IMR-90 (cell line): ENCODE measurements around the gene NKTR. TPM values are rescaled to one million over a fixed set of nuclear protein-coding genes. Genes with fewer than 3 reads are reported as not detected.

ENCODE experiments used
- ATAC-seq: fragments of 200-7000 bp; cut with Tn5 transposase; 2 replicates; pipeline ENCODE4 v1.9.1; 2020; ENCODE audit warnings: low read depth, mild to moderate bottlenecking, moderate library complexity
- BruUV-seq: library from RNA; stranded (reverse); fragments of 400-500 nt; replicated peaks from 2 replicates; lab custom pipeline; 2021; lab: Mats Ljungman, UMichigan
- CTCF ChIA-PET: fragments of 300-600 bp; formaldehyde crosslinking; extraction: SDS; loops from one replicate; lab custom pipeline; 2021; ENCODE audit warnings: antibody characterized with exemption; lab: Yijun Ruan, JAX
- POLR2A ChIA-PET: fragments of 300-600 bp; sonication (Branson Sonifier 250); formaldehyde crosslinking; loops from one replicate; lab custom pipeline; 2022; ENCODE audit warnings: antibody characterized with exemption; ENCODE audit not compliant: unreplicated experiment; lab: Charles Lee
- DNase-seq: peaks from one replicate; pipeline ENCODE4 v3.0.0; 2013
- H2AFZ ChIP-seq: replicated peaks from 2 replicates; pipeline ENCODE3; 2013; ENCODE audit warnings: low read length, mild to moderate bottlenecking; ENCODE audit not compliant: poor library complexity
- H2AK5ac ChIP-seq: 2 replicates; pipeline ENCODE4 v1.6.1; 2013; ENCODE audit warnings: low read depth, low read length, inconsistent platforms
- H2AK9ac ChIP-seq: replicated peaks from 2 replicates; pipeline ENCODE3; 2013; ENCODE audit warnings: mild to moderate bottlenecking, low read depth, low read length, moderate library complexity; ENCODE audit not compliant: poor library complexity
- H2BK120ac ChIP-seq: 2 replicates; pipeline ENCODE4 v1.6.1; 2013; ENCODE audit warnings: low read depth, low read length, inconsistent platforms
- H2BK15ac ChIP-seq: 3 replicates; pipeline ENCODE4 v1.6.1; 2013; ENCODE audit warnings: low read depth, low read length, inconsistent platforms
- H2BK20ac ChIP-seq: 2 replicates; pipeline ENCODE4 v1.6.1; 2013; ENCODE audit warnings: low read depth, mild to moderate bottlenecking, inconsistent platforms, low read length, moderate library complexity
- H2BK5ac ChIP-seq: 2 replicates; pipeline ENCODE4 v1.6.1; 2013; ENCODE audit warnings: mild to moderate bottlenecking, low read depth, low read length, inconsistent platforms; ENCODE audit not compliant: poor library complexity, severe bottlenecking
- H3K14ac ChIP-seq: replicated peaks from 2 replicates; pipeline ENCODE4 v1.6.1; 2013; ENCODE audit warnings: low read depth, low read length, inconsistent platforms
- H3K18ac ChIP-seq: 2 replicates; pipeline ENCODE4 v1.6.1; 2013; ENCODE audit warnings: low read depth, low read length, control low read depth
- H3K23ac ChIP-seq: 2 replicates; pipeline ENCODE4 v1.6.1; 2013; ENCODE audit warnings: low read depth, low read length, inconsistent platforms
- H3K27ac ChIP-seq: 2 replicates; pipeline ENCODE4 v1.5.1; 2013; ENCODE audit warnings: mild to moderate bottlenecking, control low read depth, low read length; ENCODE audit not compliant: insufficient read depth
- H3K27me3 ChIP-seq: 2 replicates; pipeline ENCODE4 v1.6.1; 2013; ENCODE audit warnings: low read length; ENCODE audit not compliant: control insufficient read depth, insufficient read depth
- H3K36me3 ChIP-seq: 2 replicates; pipeline ENCODE4 v1.6.1; 2013; ENCODE audit warnings: low read length, mixed read lengths; ENCODE audit not compliant: control insufficient read depth, insufficient read depth
- H3K4ac ChIP-seq: 2 replicates; pipeline ENCODE4 v1.6.1; 2013; ENCODE audit warnings: low read depth, low read length, inconsistent platforms
- H3K4me1 ChIP-seq: 2 replicates; pipeline ENCODE4 v1.6.1; 2013; ENCODE audit warnings: low read length, mixed read lengths; ENCODE audit not compliant: control insufficient read depth, insufficient read depth
- H3K4me2 ChIP-seq: 2 replicates; pipeline ENCODE4 v1.6.1; 2013; ENCODE audit warnings: low read depth, mild to moderate bottlenecking, control low read depth, low read length, moderate library complexity
- H3K4me3 ChIP-seq: 2 replicates; pipeline ENCODE4 v1.5.1; 2013; ENCODE audit warnings: low read depth, mild to moderate bottlenecking, control low read depth, low read length, moderate library complexity; ENCODE audit not compliant: insufficient read depth
- H3K56ac ChIP-seq: 2 replicates; pipeline ENCODE4 v1.6.1; 2013; ENCODE audit warnings: low read length, inconsistent platforms; ENCODE audit not compliant: insufficient read depth; ENCODE audit errors: extremely low read depth
- H3K79me1 ChIP-seq, 2 experiments: 2 replicates each; pipeline ENCODE4 v1.6.1; 2013; ENCODE audit warnings: low read length in 2 of 2, inconsistent platforms in 1 of 2, low read depth in 1 of 2
- H3K9ac ChIP-seq: 2 replicates; pipeline ENCODE4 v1.6.1; 2013; ENCODE audit warnings: low read depth, low read length, control low read depth
- H3K9me1 ChIP-seq: 2 replicates; pipeline ENCODE4 v1.6.1; 2013; ENCODE audit warnings: low read length, inconsistent platforms; ENCODE audit not compliant: insufficient read depth
- H3K9me3 ChIP-seq: 2 replicates; pipeline ENCODE4 v1.6.1; 2013; ENCODE audit warnings: low read length; ENCODE audit not compliant: control insufficient read depth, insufficient read depth
- H4K20me1 ChIP-seq: 2 replicates; pipeline ENCODE4 v1.6.1; 2013; ENCODE audit warnings: low read length, inconsistent platforms; ENCODE audit not compliant: insufficient read depth
- H4K5ac ChIP-seq: 2 replicates; pipeline ENCODE4 v1.6.1; 2013; ENCODE audit warnings: mild to moderate bottlenecking, low read depth, low read length, control low read depth
- H4K8ac ChIP-seq, 2 experiments: 2 replicates each; pipeline ENCODE4 v1.6.1; 2013; ENCODE audit warnings: low read depth in 2 of 2, low read length in 2 of 2, control low read depth in 1 of 2, inconsistent platforms in 1 of 2
- H4K91ac ChIP-seq: 2 replicates; pipeline ENCODE4 v1.6.1; 2013; ENCODE audit warnings: low read depth, low read length, inconsistent platforms; ENCODE audit not compliant: insufficient read depth
- WGBS, 2 experiments: methylation state at CpG; one replicate each; pipeline versions ENCODE4 v1.1.5 to v1.1.7; 2013; ENCODE audit warnings: missing lambda C conversion rate in 2 of 2; ENCODE audit not compliant: insufficient read length in 1 of 2; ENCODE audit errors: extremely low coverage in 2 of 2; 5-methylcytosine and 5-hydroxymethylcytosine counted together
- dilution Hi-C: fragments of 300-500 bp; cut with HindIII; formaldehyde crosslinking; loops from one replicate; pipeline ENCODE4 v1.14.3; 2018; ENCODE audit warnings: low sequenced_read_pairs; ENCODE audit not compliant: unreplicated experiment
- in situ Hi-C: fragments of 300-500 bp; cut with MboI; formaldehyde crosslinking; loops from 3 replicates; pipeline ENCODE4 v1.14.3; 2019; ENCODE audit warnings: low sequenced_read_pairs, inconsistent platforms, mixed read lengths
- intact Hi-C: fragments of 100-400 bp; cut with micrococcal nuclease; formaldehyde crosslinking; loops from 2 replicates; pipeline ENCODE4 v1.10.0; 2022
- polyA plus RNA-seq, 3 experiments: library from polyadenylated mRNA; depleted of rRNA; stranded (reverse); fragments of >200 nt; gene quantifications; 2 replicates each; pipeline ENCODE4 v1.2.3, GENCODE V29; 2012; ENCODE audit warnings: low replicate concordance in 1 of 3
- total RNA-seq: library from RNA; depleted of rRNA; stranded (reverse); fragments of >200 nt; gene quantifications from 2 replicates; pipeline ENCODE4 v1.2.3, GENCODE V29; 2012
- TF ChIP-seq, protein P1 (sequence below): conservative IDR thresholded peaks from 2 replicates; pipeline ENCODE4 v1.5.1; 2012; ENCODE audit warnings: mild to moderate bottlenecking, low read depth, low read length, improper control_type of control experiment

The NKTR gene
- total and polyA plus RNA-seq, 2 of the 4 experiments (the other 2 are of a cell fraction), result 24.0 to 30.7 TPM

DNA sequence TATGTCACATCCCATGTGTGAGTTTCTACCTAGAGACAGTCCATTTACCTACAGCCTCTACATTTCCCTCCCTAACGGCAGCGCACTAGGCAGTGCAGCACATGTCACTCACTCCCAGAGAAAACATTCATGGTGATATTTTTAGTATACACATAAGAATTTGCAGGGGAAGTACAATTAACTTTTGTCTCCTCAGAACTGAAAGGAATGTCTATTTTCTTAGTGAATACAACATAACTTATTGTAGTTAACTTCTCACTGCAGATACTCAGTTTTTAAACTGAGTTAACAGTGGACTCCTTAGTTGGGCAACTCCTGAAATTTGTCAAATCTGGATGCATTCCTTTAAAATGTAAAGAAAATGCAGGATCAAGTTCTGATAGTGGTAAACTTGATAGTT lies 48.5 kb downstream of the NKTR start:
- ChIA-PET CTCF (no interaction called here), POLR2A (no interaction called here)
- Histone ChIP-seq H4K20me1 (peaks cover 27% of the 10 kb centered on the region; the same call in 1 of the 2 replicates), H3K27me3 (no peaks in the 10 kb centered on the region), H3K18ac (no peak overlapping the region), H2BK20ac (no peak overlapping the region), H4K8ac (no peak overlapping the region), H3K56ac (no peak overlapping the region), H2BK120ac (no peak overlapping the region), H3K4me1 (peaks cover 28% of the 10 kb centered on the region), H3K14ac (no peak overlapping the region), H3K27ac (no peak overlapping the region), H3K79me1 (peaks cover 32 to 71% of the 10 kb centered on the region in 2 experiments), H3K9ac (no peak overlapping the region), H2BK5ac (no peak overlapping the region), H4K91ac (no peak overlapping the region), H3K4me3 (no peak overlapping the region), H3K36me3 (peaks cover 22% of the 10 kb centered on the region), H2AFZ (no peak overlapping the region), H3K23ac (no peak overlapping the region), H2AK5ac (no peak overlapping the region), H3K9me1 (peaks cover 31% of the 10 kb centered on the region), H3K9me3 (no peaks in the 10 kb centered on the region), H3K4me2 (no peak overlapping the region), H4K5ac (no peak overlapping the region), H3K4ac (no peak overlapping the region), H2AK9ac (no peak overlapping the region), H2BK15ac (no peak overlapping the region)
- in situ Hi-C loops (no loop called here), intact Hi-C loops (loop anchor here (5.0 kb wide), 1 partner anchor 37 kb away; no protein-coding TSS in a partner anchor), dilution Hi-C loops (no loop called here)
- BruUV-seq, result no TSS peak
- TF ChIP-seq, protein P1, sequence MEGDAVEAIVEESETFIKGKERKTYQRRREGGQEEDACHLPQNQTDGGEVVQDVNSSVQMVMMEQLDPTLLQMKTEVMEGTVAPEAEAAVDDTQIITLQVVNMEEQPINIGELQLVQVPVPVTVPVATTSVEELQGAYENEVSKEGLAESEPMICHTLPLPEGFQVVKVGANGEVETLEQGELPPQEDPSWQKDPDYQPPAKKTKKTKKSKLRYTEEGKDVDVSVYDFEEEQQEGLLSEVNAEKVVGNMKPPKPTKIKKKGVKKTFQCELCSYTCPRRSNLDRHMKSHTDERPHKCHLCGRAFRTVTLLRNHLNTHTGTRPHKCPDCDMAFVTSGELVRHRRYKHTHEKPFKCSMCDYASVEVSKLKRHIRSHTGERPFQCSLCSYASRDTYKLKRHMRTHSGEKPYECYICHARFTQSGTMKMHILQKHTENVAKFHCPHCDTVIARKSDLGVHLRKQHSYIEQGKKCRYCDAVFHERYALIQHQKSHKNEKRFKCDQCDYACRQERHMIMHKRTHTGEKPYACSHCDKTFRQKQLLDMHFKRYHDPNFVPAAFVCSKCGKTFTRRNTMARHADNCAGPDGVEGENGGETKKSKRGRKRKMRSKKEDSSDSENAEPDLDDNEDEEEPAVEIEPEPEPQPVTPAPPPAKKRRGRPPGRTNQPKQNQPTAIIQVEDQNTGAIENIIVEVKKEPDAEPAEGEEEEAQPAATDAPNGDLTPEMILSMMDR, result no peak
- DNase-seq (no peak), ATAC-seq (no peak)
- no CpG with 5 or more reads among the region's 2 CpGs for WGBS, 2 experiments
